GM18520 (cell line): ENCODE measurements around the gene ARMH4.
"Not testable (repeated sequence)": the region's sequence is repeated elsewhere in the genome, so short reads cannot be mapped to it uniquely, and the experiment has no call there.

ENCODE experiments used
- ATAC-seq: cut with Tn5 transposase; IDR thresholded peaks from one replicate; pipeline ENCODE4 v1.9.1; 2021; ENCODE audit not compliant: unreplicated experiment

The ARMH4 gene

GRCh38 chr14:58145936-58146335 lies 6.1 kb downstream of the ARMH4 start:
- no peak for ATAC-seq

GRCh38 chr14:58143106-58143505 lies 8.9 kb downstream of the ARMH4 start:
- ATAC-seq = no peak

GRCh38 chr14:58141893-58142292 lies 10.1 kb downstream of the ARMH4 start:
- no peak for ATAC-seq

GRCh38 chr14:58138714-58139482 lies 13.1 kb downstream of the ARMH4 start:
- ATAC-seq = no peak

GRCh38 chr14:58138031-58138713 lies 13.8 kb downstream of the ARMH4 start:
- ATAC-seq = peak; percentile 58

- no peak for ATAC-seq
Observed at GRCh38 chr14:58133739-58134138, 18.3 kb downstream of the ARMH4 start.

GRCh38 chr14:58131386-58131785 lies 20.6 kb downstream of the ARMH4 start:
- no peak for ATAC-seq

GRCh38 chr14:58130116-58130782 lies 21.8 kb downstream of the ARMH4 start:
- no peak for ATAC-seq

GRCh38 chr14:58129208-58129607 lies 22.8 kb downstream of the ARMH4 start:
- no peak for ATAC-seq

- ATAC-seq = no peak
Observed at GRCh38 chr14:58128416-58128815, 23.6 kb downstream of the ARMH4 start.

- ATAC-seq = not testable (repeated sequence)
Observed at GRCh38 chr14:58122546-58122945, 29.5 kb downstream of the ARMH4 start.

- no peak for ATAC-seq
Observed at GRCh38 chr14:58121530-58122186, 30.4 kb downstream of the ARMH4 start.

GRCh38 chr14:58119381-58119780 lies 32.6 kb downstream of the ARMH4 start:
- ATAC-seq = no peak

- ATAC-seq = no peak
Observed at GRCh38 chr14:58118097-58118815, 33.8 kb downstream of the ARMH4 start.

- no peak for ATAC-seq
Observed at GRCh38 chr14:58109744-58110143, 42.3 kb downstream of the ARMH4 start.

- no peak for ATAC-seq
Observed at GRCh38 chr14:58108717-58109116, 43.3 kb downstream of the ARMH4 start.

- no peak for ATAC-seq
Observed at GRCh38 chr14:58107947-58108552, 44.0 kb downstream of the ARMH4 start.

- ATAC-seq = no peak
Observed at GRCh38 chr14:58107041-58107440, 45.0 kb downstream of the ARMH4 start.

GRCh38 chr14:58106446-58106845 lies 45.6 kb downstream of the ARMH4 start:
- no peak for ATAC-seq

- no peak for ATAC-seq
Observed at GRCh38 chr14:58104808-58105207, 47.2 kb downstream of the ARMH4 start.
